ENCODE measurements around the gene RNASE12.

GRCh38 chr14:20626274-20626673 is 35.1 kb upstream of the RNASE12 start:
- no peak for TF ChIP-seq CTCF (IDR thresholded peaks at IDR 0.05)
- TF ChIP-seq EP300 (IDR thresholded peaks at IDR 0.05): no peak
- no peak for TF ChIP-seq POLR2A (IDR thresholded peaks at IDR 0.05)
